HCT116 (cell line): ENCODE measurements around the gene SLAMF1. TPM values are rescaled to one million over a fixed set of nuclear protein-coding genes. Genes with fewer than 3 reads are reported as not detected.

Source experiments
- ATAC-seq: fragments of 200-7000 bp; cut with Tn5 transposase; 2 replicates; pipeline ENCODE4 v1.9.1; 2020; ENCODE audit warnings: mild to moderate bottlenecking, moderate library complexity
- BruUV-seq: library from RNA; stranded (reverse); fragments of 400-500 nt; replicated peaks from 2 replicates; lab custom pipeline; 2021; lab: Mats Ljungman, UMichigan
- CTCF ChIA-PET: fragments of 300-600 bp; sonication (Branson Sonifier 250); formaldehyde crosslinking; loops from one replicate; lab custom pipeline; 2021; ENCODE audit warnings: antibody characterized with exemption; lab: Charles Lee
- POLR2A ChIA-PET: fragments of 300-600, 350-600 bp; sonication (Branson Sonifier 250); formaldehyde crosslinking; loops from one replicate; lab custom pipeline; 2021; ENCODE audit warnings: antibody characterized with exemption; lab: Charles Lee
- RAD21 ChIA-PET, 2 experiments: fragments of 300-600 bp; sonication (Branson Sonifier 250); formaldehyde crosslinking; loops; one replicate each; lab custom pipeline; 2023; ENCODE audit warnings: low total read pairs in 2 of 2; ENCODE audit not compliant: uncharacterized antibody in 2 of 2, unreplicated experiment in 2 of 2, low non-redundant PET in 1 of 2; lab: Charles Lee
- DNase-seq: peaks from one replicate; pipeline ENCODE4 v3.0.0-alpha.2; 2010; ENCODE audit warnings: low read depth, low spot score
- H2AFZ ChIP-seq: fragments of 200-600 bp; shearing (Covaris generic), sonication (generic); 2 replicates; pipeline ENCODE4 v1.6.1; 2017; ENCODE audit warnings: low read depth, mixed run types, mixed read lengths, antibody characterized with exemption, low read length; ENCODE audit not compliant: poor library complexity, severe bottlenecking
- H3K27ac ChIP-seq: 2 replicates; pipeline ENCODE4 v1.5.1; 2012; ENCODE audit warnings: low read depth, low read length
- H3K27me3 ChIP-seq: fragments of 200-600 bp; sonication (generic); 2 replicates; pipeline ENCODE4 v1.6.1; 2016; ENCODE audit warnings: mixed run types, low read length, mixed read lengths; ENCODE audit not compliant: insufficient read depth
- H3K36me3 ChIP-seq, 2 experiments: fragments of 200-500 bp in 1 of 2; fragments of 200-600 bp in 1 of 2; sonication (Bioruptor generic) in 1 of 2; sonication (generic) in 1 of 2; 2 replicates each; pipeline versions ENCODE4 v1.5.1 to v1.6.1; 2014 to 2016; ENCODE audit warnings: low read length in 2 of 2, inconsistent platforms in 1 of 2, mixed read lengths in 1 of 2, mixed run types in 1 of 2; ENCODE audit not compliant: insufficient read depth in 2 of 2, control insufficient read depth in 1 of 2
- H3K4me1 ChIP-seq, 2 experiments: fragments of 200-600 bp in 1 of 2; sonication (generic) in 1 of 2; 2 replicates each; pipeline versions ENCODE4 v1.5.1 to v1.6.1; 2012 to 2017; ENCODE audit warnings: low read length in 2 of 2, inconsistent platforms in 1 of 2, mild to moderate bottlenecking in 1 of 2, mixed read lengths in 1 of 2, mixed run types in 1 of 2, moderate library complexity in 1 of 2; ENCODE audit not compliant: insufficient read depth in 2 of 2, control insufficient read depth in 1 of 2
- H3K4me2 ChIP-seq: fragments of 200-600 bp; sonication (generic); 2 replicates; pipeline ENCODE4 v1.6.1; 2017; ENCODE audit warnings: mixed run types, low read length, mixed read lengths
- H3K4me3 ChIP-seq, 2 experiments: fragments of 200-600 bp in 1 of 2; sonication (generic) in 1 of 2; replicated peaks in 1 of 2; 2 replicates each; pipeline ENCODE4 v1.5.1; 2011 to 2016; ENCODE audit warnings: low read length in 2 of 2, control low read depth in 1 of 2, low read depth in 1 of 2, mild to moderate bottlenecking in 1 of 2, mixed read lengths in 1 of 2, mixed run types in 1 of 2
- H3K79me2 ChIP-seq: fragments of 200-600 bp; sonication (generic); 2 replicates; pipeline ENCODE4 v1.6.1; 2017; ENCODE audit warnings: mild to moderate bottlenecking, mixed run types, low read length, moderate library complexity, mixed read lengths; ENCODE audit not compliant: insufficient read depth
- H3K9ac ChIP-seq: fragments of 200-600 bp; sonication (generic); 2 replicates; pipeline ENCODE4 v1.6.1; 2016; ENCODE audit warnings: low read length, mixed read lengths
- H3K9me2 ChIP-seq: fragments of 200-600 bp; sonication (generic), shearing (Covaris generic); 2 replicates; pipeline ENCODE4 v1.6.1; 2017; ENCODE audit warnings: mixed run types, mild to moderate bottlenecking, moderate library complexity; ENCODE audit not compliant: insufficient read depth
- H3K9me3 ChIP-seq, 2 experiments: fragments of 200-500 bp in 1 of 2; fragments of 200-600 bp in 1 of 2; sonication (Bioruptor generic) in 1 of 2; sonication (generic) in 1 of 2; 2 replicates each; pipeline ENCODE4 v1.6.1; 2014 to 2017; ENCODE audit warnings: low read length in 2 of 2, mixed read lengths in 2 of 2, inconsistent platforms in 1 of 2, low read depth in 1 of 2, mild to moderate bottlenecking in 1 of 2, mixed run types in 1 of 2, moderate library complexity in 1 of 2; ENCODE audit not compliant: control insufficient read depth in 1 of 2, insufficient read depth in 1 of 2
- H4K20me1 ChIP-seq: fragments of 200-600 bp; sonication (generic), shearing (Covaris generic); 2 replicates; pipeline ENCODE4 v1.6.1; 2017; ENCODE audit warnings: mixed run types, mild to moderate bottlenecking, moderate library complexity; ENCODE audit not compliant: insufficient read depth
- CBX3 ChIP-seq: IDR thresholded peaks from 2 replicates; pipeline ENCODE4 v1.6.1; 2012; ENCODE audit warnings: low read depth
- CEBPB ChIP-seq: IDR thresholded peaks from 2 replicates; pipeline ENCODE4 v1.6.1; 2012; ENCODE audit warnings: low read depth
- ELF1 ChIP-seq: IDR thresholded peaks from 2 replicates; pipeline ENCODE4 v1.6.1; 2012; ENCODE audit warnings: low read depth, borderline replicate concordance
- EZH2phosphoT487 ChIP-seq: fragments of 200-600 bp; IDR thresholded peaks from 2 replicates; pipeline ENCODE4 v1.6.1; 2018; ENCODE audit warnings: antibody characterized with exemption, borderline replicate concordance
- POLR2A ChIP-seq: IDR thresholded peaks from 2 replicates; pipeline ENCODE4 v1.7.0; 2011; ENCODE audit warnings: borderline replicate concordance; ENCODE audit not compliant: insufficient read depth, insufficient read length; ENCODE audit errors: extremely low read depth
- RAD21 ChIP-seq: IDR thresholded peaks from 2 replicates; pipeline ENCODE4 v1.6.1; 2012; ENCODE audit warnings: low read depth, mild to moderate bottlenecking
- SIN3A ChIP-seq: IDR thresholded peaks from 2 replicates; pipeline ENCODE4 v1.6.1; 2012; ENCODE audit warnings: low read depth
- SRF ChIP-seq: IDR thresholded peaks from 2 replicates; pipeline ENCODE4 v1.6.1; 2012; ENCODE audit warnings: low read depth
- ZFX ChIP-seq: fragments of 450-650 bp; IDR thresholded peaks from 2 replicates; pipeline ENCODE4 v1.6.1; 2017
- intact Hi-C: fragments of 100-400 bp; cut with micrococcal nuclease; formaldehyde crosslinking; loops from 2 replicates; pipeline ENCODE4 v1.10.0; 2022
- total RNA-seq: library from RNA; stranded (reverse); gene quantifications from one replicate; pipeline ENCODE4 v1.2.1, GENCODE V29; 2021; ENCODE audit not compliant: unreplicated experiment
- TF ChIP-seq, protein P1 (sequence below), 3 experiments: fragments of 200-600 bp in 1 of 3; sonication (generic) in 1 of 3; IDR thresholded peaks in 2 of 3; conservative IDR thresholded peaks in 1 of 3; 2 replicates each; pipeline ENCODE4 v1.5.1; 2012 to 2017; ENCODE audit warnings: low read depth in 2 of 3, low read length in 2 of 3, antibody characterized with exemption in 1 of 3, borderline replicate concordance in 1 of 3, control low read depth in 1 of 3, mild to moderate bottlenecking in 1 of 3, mixed read lengths in 1 of 3, mixed run types in 1 of 3, moderate library complexity in 1 of 3; ENCODE audit not compliant: insufficient read depth in 1 of 3
- TF ChIP-seq, protein P2 (sequence below): IDR thresholded peaks from 2 replicates; pipeline ENCODE4 v1.6.1; 2012
- TF ChIP-seq, protein P3 (sequence below): IDR thresholded peaks from 2 replicates; pipeline ENCODE4 v1.6.1; 2012; ENCODE audit warnings: low read depth

The SLAMF1 gene
- total RNA-seq, 1 experiment from 2014 or later, result 0.30 TPM

GRCh38 chr1:160670701-160671100 is 23.9 kb upstream of the SLAMF1 start:
- H3K79me2 ChIP-seq, result no peaks in the 10 kb centered on the region
- TF ChIP-seq, protein P1, sequence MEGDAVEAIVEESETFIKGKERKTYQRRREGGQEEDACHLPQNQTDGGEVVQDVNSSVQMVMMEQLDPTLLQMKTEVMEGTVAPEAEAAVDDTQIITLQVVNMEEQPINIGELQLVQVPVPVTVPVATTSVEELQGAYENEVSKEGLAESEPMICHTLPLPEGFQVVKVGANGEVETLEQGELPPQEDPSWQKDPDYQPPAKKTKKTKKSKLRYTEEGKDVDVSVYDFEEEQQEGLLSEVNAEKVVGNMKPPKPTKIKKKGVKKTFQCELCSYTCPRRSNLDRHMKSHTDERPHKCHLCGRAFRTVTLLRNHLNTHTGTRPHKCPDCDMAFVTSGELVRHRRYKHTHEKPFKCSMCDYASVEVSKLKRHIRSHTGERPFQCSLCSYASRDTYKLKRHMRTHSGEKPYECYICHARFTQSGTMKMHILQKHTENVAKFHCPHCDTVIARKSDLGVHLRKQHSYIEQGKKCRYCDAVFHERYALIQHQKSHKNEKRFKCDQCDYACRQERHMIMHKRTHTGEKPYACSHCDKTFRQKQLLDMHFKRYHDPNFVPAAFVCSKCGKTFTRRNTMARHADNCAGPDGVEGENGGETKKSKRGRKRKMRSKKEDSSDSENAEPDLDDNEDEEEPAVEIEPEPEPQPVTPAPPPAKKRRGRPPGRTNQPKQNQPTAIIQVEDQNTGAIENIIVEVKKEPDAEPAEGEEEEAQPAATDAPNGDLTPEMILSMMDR (IDR thresholded peaks at IDR 0.05 in 2 of 3, conservative IDR thresholded peaks at IDR 0.05 in 1 of 3; ENCODE audit: borderline replicate concordance in 1 of 3, insufficient read depth in 1 of 3, low read depth in 2 of 3, low read length in 2 of 3), result no peak
- TF ChIP-seq SIN3A (no peak), POLR2A (no peak), ZFX (no peak), CEBPB (no peak), ELF1 (no peak), EZH2phosphoT487 (no peak)
- TF ChIP-seq, protein P2, sequence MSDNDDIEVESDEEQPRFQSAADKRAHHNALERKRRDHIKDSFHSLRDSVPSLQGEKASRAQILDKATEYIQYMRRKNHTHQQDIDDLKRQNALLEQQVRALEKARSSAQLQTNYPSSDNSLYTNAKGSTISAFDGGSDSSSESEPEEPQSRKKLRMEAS, result no peak
- TF ChIP-seq, all 23 proteins: peak for 0
- H2AFZ ChIP-seq, result no peak overlapping the region
- H3K4me3 ChIP-seq, result no peak overlapping the region
- no peak overlapping the region for H3K27ac ChIP-seq
- H3K36me3 ChIP-seq, result no peaks in the 10 kb centered on the region
- H4K20me1 ChIP-seq, result no peaks in the 10 kb centered on the region
- no peaks in the 10 kb centered on the region; a peak in 1 of 4 replicates for H3K9me3 ChIP-seq
- no peak overlapping the region for H3K9ac ChIP-seq
- no peak overlapping the region for H3K4me2 ChIP-seq
- DNase-seq (no peak), ATAC-seq (no peak)
- no TSS peak for BruUV-seq
- H3K4me1 ChIP-seq, result peaks cover 0 to 8% of the 10 kb centered on the region in 2 experiments; a peak in 2 of 4 replicates
- no peaks in the 10 kb centered on the region for H3K9me2 ChIP-seq
- intact Hi-C loops, result no loop called here
- ChIA-PET CTCF (no interaction called here), RAD21 (interaction anchor here in 1 of 2 experiments (0.5 kb wide), 1 partner anchor 230 kb away, joined by 3 read pairs; no protein-coding TSS in a partner anchor), POLR2A (no interaction called here)
- no peaks in the 10 kb centered on the region for H3K27me3 ChIP-seq

DNA sequence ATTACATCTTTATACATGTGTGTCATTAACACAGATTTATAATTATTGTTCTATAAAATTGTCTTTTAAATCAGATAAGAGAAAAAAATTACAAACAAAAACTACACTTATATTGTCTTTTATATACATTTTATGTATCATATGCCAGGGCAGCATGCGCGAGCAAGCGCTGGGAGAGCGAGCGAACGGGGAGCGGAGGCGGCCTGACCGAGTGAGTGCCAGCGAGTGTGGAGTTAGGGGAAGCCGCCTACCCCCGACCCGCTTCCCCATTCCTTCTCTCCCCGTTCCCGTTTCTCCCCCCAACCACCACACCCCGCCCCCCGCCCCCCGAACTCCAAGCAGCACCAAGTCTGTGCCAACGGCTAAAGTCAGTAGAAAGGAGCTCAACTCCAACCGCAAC is 23.0 kb upstream of the SLAMF1 start:
- ATAC-seq (no peak), DNase-seq (no peak)
- H2AFZ ChIP-seq, result no peak overlapping the region
- H3K79me2 ChIP-seq, result no peaks in the 10 kb centered on the region
- no peaks in the 10 kb centered on the region; a peak in 1 of 4 replicates for H3K9me3 ChIP-seq
- no peaks in the 10 kb centered on the region for H3K27me3 ChIP-seq
- RAD21 ChIA-PET, result no interaction called here
- no peaks in the 10 kb centered on the region for H4K20me1 ChIP-seq
- H3K9me2 ChIP-seq, result no peaks in the 10 kb centered on the region
- BruUV-seq, result no TSS peak
- no peaks in the 10 kb centered on the region for H3K36me3 ChIP-seq
- H3K27ac ChIP-seq, result no peak overlapping the region
- H3K4me1 ChIP-seq, result peaks cover 0 to under 1% of the 10 kb centered on the region in 2 experiments; a peak in 1 of 4 replicates
- no peak overlapping the region for H3K9ac ChIP-seq
- H3K4me3 ChIP-seq, result no peak overlapping the region
- POLR2A ChIA-PET, result no interaction called here
- CTCF ChIA-PET, result no interaction called here
- no peak overlapping the region for H3K4me2 ChIP-seq
- intact Hi-C loops, result no loop called here
- TF ChIP-seq RAD21 (no peak), EZH2phosphoT487 (no peak), ZFX (no peak), SIN3A (no peak), CBX3 (no peak), SRF (no peak)
- TF ChIP-seq, protein P2, result no peak
- TF ChIP-seq, protein P1 (IDR thresholded peaks at IDR 0.05 in 2 of 3, conservative IDR thresholded peaks at IDR 0.05 in 1 of 3; ENCODE audit: borderline replicate concordance in 1 of 3, insufficient read depth in 1 of 3, low read depth in 2 of 3, low read length in 2 of 3), result no peak
- TF ChIP-seq, protein P3, sequence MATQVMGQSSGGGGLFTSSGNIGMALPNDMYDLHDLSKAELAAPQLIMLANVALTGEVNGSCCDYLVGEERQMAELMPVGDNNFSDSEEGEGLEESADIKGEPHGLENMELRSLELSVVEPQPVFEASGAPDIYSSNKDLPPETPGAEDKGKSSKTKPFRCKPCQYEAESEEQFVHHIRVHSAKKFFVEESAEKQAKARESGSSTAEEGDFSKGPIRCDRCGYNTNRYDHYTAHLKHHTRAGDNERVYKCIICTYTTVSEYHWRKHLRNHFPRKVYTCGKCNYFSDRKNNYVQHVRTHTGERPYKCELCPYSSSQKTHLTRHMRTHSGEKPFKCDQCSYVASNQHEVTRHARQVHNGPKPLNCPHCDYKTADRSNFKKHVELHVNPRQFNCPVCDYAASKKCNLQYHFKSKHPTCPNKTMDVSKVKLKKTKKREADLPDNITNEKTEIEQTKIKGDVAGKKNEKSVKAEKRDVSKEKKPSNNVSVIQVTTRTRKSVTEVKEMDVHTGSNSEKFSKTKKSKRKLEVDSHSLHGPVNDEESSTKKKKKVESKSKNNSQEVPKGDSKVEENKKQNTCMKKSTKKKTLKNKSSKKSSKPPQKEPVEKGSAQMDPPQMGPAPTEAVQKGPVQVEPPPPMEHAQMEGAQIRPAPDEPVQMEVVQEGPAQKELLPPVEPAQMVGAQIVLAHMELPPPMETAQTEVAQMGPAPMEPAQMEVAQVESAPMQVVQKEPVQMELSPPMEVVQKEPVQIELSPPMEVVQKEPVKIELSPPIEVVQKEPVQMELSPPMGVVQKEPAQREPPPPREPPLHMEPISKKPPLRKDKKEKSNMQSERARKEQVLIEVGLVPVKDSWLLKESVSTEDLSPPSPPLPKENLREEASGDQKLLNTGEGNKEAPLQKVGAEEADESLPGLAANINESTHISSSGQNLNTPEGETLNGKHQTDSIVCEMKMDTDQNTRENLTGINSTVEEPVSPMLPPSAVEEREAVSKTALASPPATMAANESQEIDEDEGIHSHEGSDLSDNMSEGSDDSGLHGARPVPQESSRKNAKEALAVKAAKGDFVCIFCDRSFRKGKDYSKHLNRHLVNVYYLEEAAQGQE, result no peak
